CD14-positive monocyte (primary cell): ENCODE data around the gene DNAH9. TPM values are rescaled to one million over a fixed set of nuclear protein-coding genes. Genes with fewer than 3 reads are reported as not detected.

Experiments used
- DNase-seq, 3 donors: peaks; one replicate each; pipeline ENCODE4 v3.0.0-alpha.2; 2011 to 2022
- H2AFZ ChIP-seq: 2 replicates; pipeline ENCODE4 v1.6.0; 2012; ENCODE audit warnings: mild to moderate bottlenecking, low read depth, low read length, inconsistent platforms; ENCODE audit not compliant: insufficient read depth, poor library complexity, severe bottlenecking
- H3K27ac ChIP-seq, 2 donors: 1 replicate in 1 of 2; 2 replicates in 1 of 2; pipeline ENCODE4 v1.5.1; 2012 to 2013; ENCODE audit warnings: low read length in 2 of 2, control low read depth in 1 of 2, inconsistent platforms in 1 of 2, low read depth in 1 of 2, mild to moderate bottlenecking in 1 of 2
- H3K27me3 ChIP-seq, 2 donors: one replicate each; pipeline versions ENCODE4 v1.6.0 to v1.6.1; 2011 to 2013; ENCODE audit warnings: low read length in 2 of 2; ENCODE audit not compliant: control insufficient read depth in 2 of 2, insufficient read depth in 2 of 2
- H3K36me3 ChIP-seq, 2 donors: replicated peaks in 1 of 2; 1 replicate in 1 of 2; 2 replicates in 1 of 2; pipeline versions ENCODE4 v1.5.1 to v1.6.1; 2012 to 2013; ENCODE audit warnings: low read length in 2 of 2, control low read depth in 1 of 2, inconsistent platforms in 1 of 2, mild to moderate bottlenecking in 1 of 2; ENCODE audit not compliant: insufficient read depth in 2 of 2, control insufficient read depth in 1 of 2
- H3K4me1 ChIP-seq, 2 donors: 1 replicate in 1 of 2; 2 replicates in 1 of 2; pipeline versions ENCODE4 v1.5.1 to v1.6.1; 2012 to 2013; ENCODE audit warnings: low read length in 2 of 2, control low read depth in 1 of 2, inconsistent platforms in 1 of 2, mild to moderate bottlenecking in 1 of 2, moderate library complexity in 1 of 2; ENCODE audit not compliant: insufficient read depth in 2 of 2, control insufficient read depth in 1 of 2
- H3K4me2 ChIP-seq: replicated peaks from 2 replicates; pipeline ENCODE3; 2012; ENCODE audit warnings: low read length, moderate library complexity, mild to moderate bottlenecking; ENCODE audit not compliant: poor library complexity, severe bottlenecking; ENCODE audit errors: extremely low read depth
- H3K4me3 ChIP-seq, 3 experiments: fragments of 200-600 bp in 1 of 3; sonication (generic) in 1 of 3; replicated peaks in 1 of 3; 1 replicate in 2 of 3; 2 replicates in 1 of 3; pipeline ENCODE4 v1.5.1; 2011 to 2013; ENCODE audit warnings: low read length in 3 of 3, mild to moderate bottlenecking in 3 of 3, control low read depth in 2 of 3, low read depth in 2 of 3, inconsistent platforms in 1 of 3, moderate library complexity in 1 of 3
- H3K79me2 ChIP-seq: 2 replicates; pipeline ENCODE4 v1.6.0; 2012; ENCODE audit warnings: mild to moderate bottlenecking, control low read depth, inconsistent platforms, low read length, moderate library complexity; ENCODE audit not compliant: insufficient read depth
- H3K9ac ChIP-seq: 2 replicates; pipeline ENCODE4 v1.6.0; 2017; ENCODE audit warnings: low read length, mild to moderate bottlenecking; ENCODE audit not compliant: insufficient read depth, poor library complexity, severe bottlenecking
- H3K9me3 ChIP-seq, 2 donors: replicated peaks in 1 of 2; 1 replicate in 1 of 2; 2 replicates in 1 of 2; pipeline versions ENCODE4 v1.5.1 to v1.6.1; 2012 to 2013; ENCODE audit warnings: low read length in 2 of 2, control low read depth in 1 of 2; ENCODE audit not compliant: control insufficient read depth in 1 of 2, insufficient read depth in 1 of 2
- H4K20me1 ChIP-seq: 2 replicates; pipeline ENCODE4 v1.6.0; 2012; ENCODE audit warnings: mild to moderate bottlenecking, low read length, control low read depth, moderate library complexity; ENCODE audit not compliant: insufficient read depth
- H3K27ac Mint-ChIP-seq, 7 donors: one replicate each; pipeline ENCODE4 v1.8.0; 2020; ENCODE audit warnings: mild to moderate bottlenecking in 7 of 7, mixed read lengths in 7 of 7, moderate library complexity in 6 of 7, inconsistent platforms in 2 of 7
- H3K27me3 Mint-ChIP-seq, 3 donors: one replicate each; pipeline ENCODE4 v1.8.0; 2021 to 2022; ENCODE audit warnings: low read depth in 3 of 3, mild to moderate bottlenecking in 3 of 3, mixed read lengths in 3 of 3, moderate library complexity in 3 of 3, inconsistent platforms in 1 of 3
- H3K36me3 Mint-ChIP-seq, 2 donors: one replicate each; pipeline ENCODE4 v1.8.0; 2020; ENCODE audit warnings: mixed read lengths in 2 of 2, inconsistent platforms in 1 of 2, mild to moderate bottlenecking in 1 of 2
- H3K4me1 Mint-ChIP-seq: one replicate; pipeline ENCODE4 v1.8.0; 2020; ENCODE audit warnings: mild to moderate bottlenecking, mixed read lengths
- H3K4me3 Mint-ChIP-seq, 2 donors: one replicate each; pipeline ENCODE4 v1.8.0; 2020; ENCODE audit warnings: mild to moderate bottlenecking in 2 of 2, mixed read lengths in 2 of 2, moderate library complexity in 1 of 2
- H3K9me3 Mint-ChIP-seq, 7 donors: one replicate each; pipeline ENCODE4 v1.8.0; 2020 to 2022; ENCODE audit warnings: mixed read lengths in 7 of 7, mild to moderate bottlenecking in 6 of 7, moderate library complexity in 6 of 7, inconsistent platforms in 2 of 7
- WGBS: methylation state at CpG from one replicate; pipeline ENCODE4 v1.1.5; 2013; ENCODE audit warnings: missing lambda C conversion rate; ENCODE audit not compliant: insufficient coverage; 5-methylcytosine and 5-hydroxymethylcytosine counted together
- intact Hi-C, 2 donors: fragments of 100-400 bp; cut with micrococcal nuclease; formaldehyde crosslinking; loops; one replicate each; pipeline versions ENCODE4 v1.15.0 to v1.15.1; 2023
- polyA plus RNA-seq, 3 donors: library from polyadenylated mRNA; depleted of rRNA in 1 of 3; unstranded in 2 of 3; stranded (reverse) in 1 of 3; fragments of 300-500 nt in 2 of 3; fragments of >200 nt in 1 of 3; fragmentation: Illumina TruSeq in 2 of 3; gene quantifications; 1 replicate in 2 of 3; 2 replicates in 1 of 3; pipeline ENCODE4 v1.2.3, GENCODE V29; 2012 to 2021
- TF ChIP-seq, protein P1 (sequence below): fragments of 200-600 bp; IDR thresholded peaks from one replicate; pipeline ENCODE4 v1.8.0; 2022; ENCODE audit warnings: antibody characterized with exemption, mild to moderate bottlenecking

The DNAH9 gene
- polyA plus RNA-seq, 3 donors = not detected

GRCh38 chr17:11880714-11881113, 282.4 kb downstream of the DNAH9 start:
- no peak overlapping the region for H3K9ac ChIP-seq
- no peak overlapping the region for H3K4me3 Mint-ChIP-seq
- H3K79me2 ChIP-seq = no peaks in the 10 kb centered on the region
- peaks cover 0 to 2% (median 1%) of the 10 kb centered on the region in 3 donors for H3K27me3 Mint-ChIP-seq
- H3K4me1 ChIP-seq = no peaks in the 10 kb centered on the region
- intact Hi-C loops = no loop called here
- no peaks in the 10 kb centered on the region for H4K20me1 ChIP-seq
- no peak overlapping the region for H3K27ac ChIP-seq
- no peak overlapping the region for H2AFZ ChIP-seq
- DNase-seq = no peak
- WGBS = 63% methylated on average over 3 of the region's 5 CpGs
- H3K9me3 ChIP-seq = peaks cover 0 to 5% of the 10 kb centered on the region in 2 donors
- H3K4me2 ChIP-seq = no peak overlapping the region
- H3K36me3 Mint-ChIP-seq = no peaks in the 10 kb centered on the region
- H3K4me3 ChIP-seq = no peak overlapping the region
- peaks cover 2 to 12% (median 10%) of the 10 kb centered on the region in 7 donors for H3K9me3 Mint-ChIP-seq
- no peaks in the 10 kb centered on the region for H3K4me1 Mint-ChIP-seq
- no peak overlapping the region for H3K27ac Mint-ChIP-seq
- H3K27me3 ChIP-seq = no peaks in the 10 kb centered on the region
- H3K36me3 ChIP-seq = no peaks in the 10 kb centered on the region
- TF ChIP-seq, protein P1, sequence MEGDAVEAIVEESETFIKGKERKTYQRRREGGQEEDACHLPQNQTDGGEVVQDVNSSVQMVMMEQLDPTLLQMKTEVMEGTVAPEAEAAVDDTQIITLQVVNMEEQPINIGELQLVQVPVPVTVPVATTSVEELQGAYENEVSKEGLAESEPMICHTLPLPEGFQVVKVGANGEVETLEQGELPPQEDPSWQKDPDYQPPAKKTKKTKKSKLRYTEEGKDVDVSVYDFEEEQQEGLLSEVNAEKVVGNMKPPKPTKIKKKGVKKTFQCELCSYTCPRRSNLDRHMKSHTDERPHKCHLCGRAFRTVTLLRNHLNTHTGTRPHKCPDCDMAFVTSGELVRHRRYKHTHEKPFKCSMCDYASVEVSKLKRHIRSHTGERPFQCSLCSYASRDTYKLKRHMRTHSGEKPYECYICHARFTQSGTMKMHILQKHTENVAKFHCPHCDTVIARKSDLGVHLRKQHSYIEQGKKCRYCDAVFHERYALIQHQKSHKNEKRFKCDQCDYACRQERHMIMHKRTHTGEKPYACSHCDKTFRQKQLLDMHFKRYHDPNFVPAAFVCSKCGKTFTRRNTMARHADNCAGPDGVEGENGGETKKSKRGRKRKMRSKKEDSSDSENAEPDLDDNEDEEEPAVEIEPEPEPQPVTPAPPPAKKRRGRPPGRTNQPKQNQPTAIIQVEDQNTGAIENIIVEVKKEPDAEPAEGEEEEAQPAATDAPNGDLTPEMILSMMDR = no peak

DNA sequence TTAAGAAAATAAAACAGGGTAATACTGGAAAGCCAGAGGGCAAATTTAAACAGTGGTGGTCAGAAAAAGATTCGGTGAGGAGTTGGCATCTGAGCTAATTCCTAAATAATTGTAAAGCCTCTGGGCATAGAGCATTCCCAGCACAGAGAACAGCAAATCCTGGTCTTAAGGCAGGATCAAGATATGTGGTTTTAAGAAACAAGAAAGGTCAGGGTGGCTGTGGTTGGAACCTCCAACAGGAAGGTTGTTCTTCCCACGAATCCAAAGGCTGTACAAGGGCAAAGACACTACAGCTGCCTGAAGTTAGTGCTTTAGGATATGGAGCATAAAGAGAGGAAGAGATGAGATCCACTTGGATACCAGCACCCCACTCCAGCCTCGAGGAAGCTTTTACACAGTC, 284.4 kb downstream of the DNAH9 start:
- WGBS = 50% methylated on average over 2 of the region's 3 CpGs
- H3K4me1 Mint-ChIP-seq = no peaks in the 10 kb centered on the region
- intact Hi-C loops = no loop called here
- Histone ChIP-seq H3K9me3 (peaks cover 3 to 9% of the 10 kb centered on the region in 2 donors), H3K4me2 (no peak overlapping the region), H3K4me3 (no peak overlapping the region), H3K27ac (no peak overlapping the region), H2AFZ (no peak overlapping the region), H3K9ac (no peak overlapping the region), H3K79me2 (no peaks in the 10 kb centered on the region), H3K36me3 (no peaks in the 10 kb centered on the region), H4K20me1 (no peaks in the 10 kb centered on the region), H3K27me3 (no peaks in the 10 kb centered on the region), H3K4me1 (no peaks in the 10 kb centered on the region)
- peaks cover 3 to 15% (median 10%) of the 10 kb centered on the region in 7 donors for H3K9me3 Mint-ChIP-seq
- TF ChIP-seq, protein P1 = no peak
- no peak for DNase-seq
- H3K27ac Mint-ChIP-seq = no peak overlapping the region
- no peaks in the 10 kb centered on the region for H3K36me3 Mint-ChIP-seq
- no peak overlapping the region for H3K4me3 Mint-ChIP-seq
- peaks cover 0 to 2% (median 1%) of the 10 kb centered on the region in 3 donors for H3K27me3 Mint-ChIP-seq
